OCI-LY7 (cell line): ENCODE data around the gene GMEB1.

Source experiments
- CTCF ChIP-seq: fragments of 200-600 bp; sonication (generic); conservative IDR thresholded peaks from 2 replicates; pipeline ENCODE4 v1.5.1; 2014; ENCODE audit warnings: mild to moderate bottlenecking, antibody characterized with exemption, low read length, moderate library complexity, mixed read lengths
- EZH2phosphoT487 ChIP-seq: fragments of 200-600 bp; sonication (generic); IDR thresholded peaks from 2 replicates; pipeline ENCODE4 v1.6.1; 2018; ENCODE audit warnings: low read depth, borderline replicate concordance, mild to moderate bottlenecking, mixed run types, antibody characterized with exemption, low read length, moderate library complexity, mixed read lengths

GRCh38 chr1:28718586-28719331 is 50.2 kb downstream of the GMEB1 start:
- TF ChIP-seq CTCF (no peak), EZH2phosphoT487 (no peak)
